Stimulated activated CD8-positive, alpha-beta memory T cell treated with anti-CD3 and anti-CD28 coated beads, Interleukin-15, amount 100 ng/mL, for 24 hours (primary cell): ENCODE data around the gene C16orf78.

ENCODE experiments used
- DNase-seq: peaks from one replicate; pipeline ENCODE4 v3.0.0-alpha.2; 2020; ENCODE audit warnings: low read depth

C16orf78 gene, protein sequence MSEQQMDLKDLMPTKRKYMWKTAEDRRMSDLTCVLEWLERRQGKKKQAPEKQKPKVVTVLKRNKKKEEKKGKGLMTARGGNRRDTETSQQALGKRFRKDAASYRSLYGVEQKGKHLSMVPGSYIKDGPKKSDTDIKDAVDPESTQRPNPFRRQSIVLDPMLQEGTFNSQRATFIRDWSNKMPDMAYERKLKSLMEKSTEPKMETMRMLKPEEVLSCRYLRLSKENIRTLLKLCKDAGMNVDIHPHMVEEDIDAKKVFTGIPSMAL

DNA sequence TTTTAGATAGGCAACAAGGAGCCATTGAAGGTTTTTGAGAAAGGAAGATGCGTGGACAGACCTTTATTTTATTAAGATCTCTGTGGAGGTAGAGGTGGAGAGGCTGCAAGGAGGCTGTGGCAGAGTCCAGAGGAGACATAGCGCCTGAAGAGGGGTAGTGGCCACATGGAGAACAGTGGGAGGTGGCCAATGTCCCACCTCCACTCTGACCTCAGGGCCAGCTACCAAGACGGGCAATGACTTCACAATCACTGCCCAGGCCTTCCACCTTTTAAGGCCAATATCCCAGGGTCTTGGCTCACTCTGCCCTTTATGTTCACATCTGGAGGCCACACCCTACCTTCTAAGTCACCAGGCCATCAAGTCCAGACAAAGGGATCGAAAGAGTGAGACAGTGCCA is at the start of gene C16orf78:
TSS of gene C16orf78 (plus strand) at position 301 of the 400 bp plus-strand sequence. CDS start 136 bp downstream, outside the sequence.
- DNase-seq = no peak

DNA sequence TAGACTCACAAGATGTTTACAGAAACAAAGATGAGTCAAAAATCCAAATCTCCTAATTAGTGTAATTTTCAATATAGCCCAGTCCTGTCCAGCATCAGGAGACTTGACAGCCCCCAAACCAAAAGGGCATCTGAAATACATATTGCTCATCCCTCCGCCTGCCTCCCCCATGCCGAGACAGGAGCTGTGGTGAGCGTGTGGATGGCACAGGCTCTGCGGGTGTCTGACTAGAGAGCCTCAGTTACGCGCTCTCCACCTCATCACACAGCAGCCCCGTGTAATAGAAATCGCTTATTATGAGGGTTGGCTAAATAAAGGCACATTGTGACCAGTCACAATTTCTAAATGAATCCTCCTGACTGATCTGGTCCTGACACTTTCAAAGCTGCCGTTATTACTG is 48.9 kb upstream of the C16orf78 start:
- DNase-seq = no peak

GRCh38 chr16:49327466-49327865 is 46.1 kb upstream of the C16orf78 start:
- DNase-seq = no peak

GRCh38 chr16:49328325-49328724 is 45.3 kb upstream of the C16orf78 start:
- no peak for DNase-seq

DNA sequence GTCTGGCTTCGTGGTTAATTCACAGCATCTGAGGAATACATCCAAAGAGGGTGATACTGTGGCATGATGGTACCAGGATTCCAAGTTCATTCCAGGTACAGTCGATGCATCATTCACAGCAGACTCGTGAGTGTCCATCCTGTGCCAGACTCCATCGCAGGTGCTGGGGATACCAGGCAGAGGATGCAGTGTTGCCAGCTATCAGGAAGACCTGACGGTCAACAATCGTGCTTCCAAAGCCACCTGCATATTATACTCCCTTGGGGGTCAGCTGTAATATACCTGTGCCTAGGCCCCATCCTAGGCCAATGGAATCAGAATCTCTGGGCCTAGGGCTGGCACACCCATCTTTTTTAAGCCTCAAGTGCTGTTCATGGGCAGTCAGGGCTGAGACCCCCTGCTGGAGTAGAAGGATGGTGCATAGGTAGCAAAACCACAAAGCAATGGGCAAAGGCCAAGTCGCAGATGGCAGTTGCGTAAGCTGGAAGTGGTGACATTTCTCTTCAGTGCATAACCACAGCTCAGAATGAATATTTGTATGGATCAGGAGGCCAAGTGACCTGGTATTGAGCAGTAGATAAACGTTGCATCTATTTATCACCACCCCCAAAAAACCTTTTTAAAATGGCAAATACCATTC is 42.9 kb upstream of the C16orf78 start:
- DNase-seq = no peak

- no peak for DNase-seq
Observed at GRCh38 chr16:49332589-49333258, 40.9 kb upstream of the C16orf78 start.

DNA sequence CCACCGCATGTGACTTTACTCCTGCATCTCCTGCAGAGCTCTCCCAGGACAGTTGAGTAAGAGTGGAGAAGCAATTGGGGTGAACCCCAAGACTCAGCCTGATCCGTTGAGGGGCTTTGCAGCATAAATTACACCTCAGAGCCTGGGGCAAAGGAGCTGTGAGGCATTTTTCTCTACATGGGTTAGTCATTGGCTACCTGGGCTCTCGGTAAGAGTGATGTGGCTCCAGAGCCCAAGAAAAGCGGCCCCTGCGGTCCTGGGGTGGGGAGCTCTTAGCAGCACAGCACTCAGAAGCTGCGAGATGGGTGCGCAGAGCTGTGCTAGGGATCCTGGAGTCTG is 40.4 kb upstream of the C16orf78 start:
- DNase-seq = no peak

- DNase-seq = no peak
Observed at GRCh38 chr16:49335828-49336227, 37.8 kb upstream of the C16orf78 start.

GRCh38 chr16:49336581-49336980 is 37.0 kb upstream of the C16orf78 start:
- DNase-seq = no peak

GRCh38 chr16:49337814-49338350 is 35.7 kb upstream of the C16orf78 start:
- no peak for DNase-seq

GRCh38 chr16:49338611-49339265 is 34.9 kb upstream of the C16orf78 start:
- no peak for DNase-seq

GRCh38 chr16:49340466-49340865 is 33.1 kb upstream of the C16orf78 start:
- DNase-seq = no peak

- DNase-seq = no peak
Observed at GRCh38 chr16:49341706-49342105, 31.9 kb upstream of the C16orf78 start.

- DNase-seq = no peak
Observed at GRCh38 chr16:49342336-49343265, 31.0 kb upstream of the C16orf78 start.

GRCh38 chr16:49343291-49343690 is 30.3 kb upstream of the C16orf78 start:
- no peak for DNase-seq

DNA sequence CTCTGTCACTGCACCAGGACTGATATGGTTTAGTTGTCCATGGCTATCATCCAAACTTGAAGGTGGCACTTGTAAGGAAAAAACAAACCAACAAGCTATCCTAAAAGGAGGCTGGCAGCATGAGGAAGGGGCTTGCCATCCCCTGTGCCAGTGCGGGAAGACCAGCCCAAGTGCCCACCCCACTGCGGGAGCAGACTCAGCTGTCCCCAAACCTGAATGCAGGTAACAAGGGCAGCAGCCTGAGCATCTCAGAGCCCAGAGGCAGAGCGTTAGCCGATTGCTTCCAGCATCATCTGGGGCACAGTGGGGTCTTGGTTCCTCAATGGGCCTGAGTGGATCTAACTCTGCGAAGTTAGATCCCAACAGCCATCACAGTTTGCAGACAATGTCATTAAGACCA is 29.2 kb upstream of the C16orf78 start:
- no peak for DNase-seq

GRCh38 chr16:49345829-49346228 is 27.8 kb upstream of the C16orf78 start:
- DNase-seq = no peak

DNA sequence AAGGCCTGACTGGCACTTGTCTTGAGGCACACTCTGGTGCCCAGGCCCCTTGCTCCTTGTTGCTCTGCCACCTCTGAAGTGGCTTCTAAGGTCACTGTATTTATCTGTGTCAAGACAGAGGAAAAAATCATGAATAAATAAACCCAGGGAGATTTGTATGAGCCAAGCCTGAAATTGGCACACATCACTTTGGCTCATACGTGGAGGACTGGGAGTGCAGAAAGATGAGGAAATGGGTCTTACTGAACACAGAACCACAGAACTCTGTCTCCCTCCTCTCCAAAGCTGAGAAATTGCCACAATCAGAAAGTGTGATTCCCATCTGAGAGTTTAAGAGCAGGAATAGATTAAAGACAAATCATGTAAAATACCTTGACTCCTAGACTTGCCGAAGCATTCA is 27.1 kb upstream of the C16orf78 start:
- DNase-seq = no peak

- DNase-seq = no peak
Observed at GRCh38 chr16:49347476-49347875, 26.1 kb upstream of the C16orf78 start.

GRCh38 chr16:49348408-49349176 is 25.0 kb upstream of the C16orf78 start:
- DNase-seq = no peak
